SKM-1 treated with dmso at 0.1 percent for 144 hours (cell line): Measurements from ENCODE around the gene TOMM40L.
"Not testable (repeated sequence)": the region's sequence is repeated elsewhere in the genome, so short reads cannot be mapped to it uniquely, and the experiment has no call there.

ENCODE experiments used
- DNase-seq: peaks from one replicate; lab custom pipeline; 2025; ENCODE audit not compliant: unreplicated experiment; lab: John Stamatoyannopoulos, UW

The TOMM40L gene

GRCh38 chr1:161251579-161251978 is 25.7 kb downstream of the TOMM40L start:
- no peak for DNase-seq

- DNase-seq: peak; percentile 21
These were observed 29.4 kb downstream of the TOMM40L start for GRCh38 chr1:161255302-161255701.

- not testable (repeated sequence) for DNase-seq
These were observed 30.2 kb downstream of the TOMM40L start for GRCh38 chr1:161255955-161256520.

GRCh38 chr1:161257109-161257508 is 31.2 kb downstream of the TOMM40L start:
- not testable (repeated sequence) for DNase-seq

- no peak for DNase-seq
These were observed 32.8 kb downstream of the TOMM40L start, which contains the start of gene PCP4L1 for GRCh38 chr1:161258439-161259344. Gene PCP4L1, plus strand, starts transcription at chr1:161258745. Its CDS starts 230 bp downstream, at chr1:161258975.

- DNase-seq: no peak
These were observed 33.5 kb downstream of the TOMM40L start for GRCh38 chr1:161259345-161259702.

DNA sequence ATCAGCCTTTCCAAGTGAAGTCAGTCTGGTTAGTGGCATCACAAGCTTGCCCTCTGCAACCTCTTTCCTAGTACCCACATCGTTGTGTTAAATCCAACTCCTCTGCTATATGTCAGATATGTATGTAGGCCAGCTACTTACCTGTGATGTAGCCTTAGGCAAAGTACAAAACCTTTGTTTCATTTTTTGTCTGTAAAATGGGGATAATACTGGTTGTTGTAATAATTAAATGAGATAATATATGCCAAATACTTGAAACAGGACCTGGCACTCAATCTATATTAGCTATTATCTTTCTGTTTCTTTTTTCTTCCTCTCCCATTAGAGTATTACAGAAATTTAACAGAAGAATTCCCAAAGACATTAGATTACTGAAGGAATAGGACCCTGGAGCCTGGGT is 33.9 kb downstream of the TOMM40L start:
- no peak for DNase-seq

- DNase-seq: no peak
These were observed 34.8 kb downstream of the TOMM40L start for GRCh38 chr1:161260376-161261260.

DNA sequence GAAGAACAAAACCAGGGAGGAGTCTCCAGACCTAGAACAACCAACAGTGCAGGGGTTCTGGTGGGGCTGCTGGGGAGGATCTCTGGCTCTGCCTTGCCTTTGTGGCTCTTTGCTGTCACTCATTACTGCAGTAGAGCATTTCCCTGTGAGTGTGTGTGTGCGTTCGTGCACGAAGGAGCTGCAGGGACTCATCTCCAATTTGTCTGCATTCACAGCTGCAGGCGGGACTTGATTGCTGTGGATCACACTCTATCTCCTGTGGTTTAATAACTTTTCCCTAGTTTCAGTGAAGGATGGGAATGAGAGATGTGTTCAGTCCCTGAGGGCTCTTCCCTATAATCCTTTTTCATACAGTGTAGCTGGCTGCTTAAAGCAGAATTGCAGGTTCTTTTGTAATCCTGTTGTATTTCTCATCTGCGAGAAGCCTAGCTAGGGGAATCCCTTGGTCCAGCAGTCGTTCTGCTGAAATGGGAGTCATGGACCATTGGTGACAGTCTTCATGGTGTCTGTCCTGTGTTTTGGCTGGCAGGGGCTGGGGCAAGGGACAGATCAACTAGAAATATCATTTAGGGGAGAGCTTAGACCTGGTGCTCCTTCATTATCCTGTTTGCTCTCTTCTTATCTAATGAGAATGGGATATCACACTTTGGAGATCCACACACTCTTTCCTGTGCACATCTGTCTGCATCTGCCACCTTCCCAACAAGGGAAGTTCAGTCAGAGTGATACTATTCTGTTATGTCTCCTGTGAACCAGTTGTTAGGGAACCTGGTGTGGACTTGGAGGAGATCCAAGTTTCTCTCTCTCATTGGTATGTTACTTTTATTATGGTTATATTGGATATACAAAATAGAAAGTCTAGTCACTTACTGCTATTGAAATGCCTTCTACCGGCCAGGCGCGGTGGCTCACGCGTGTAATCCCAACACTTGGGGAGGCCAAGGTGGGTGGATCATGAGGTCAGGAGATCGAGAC is 35.7 kb downstream of the TOMM40L start:
- DNase-seq: no peak

DNA sequence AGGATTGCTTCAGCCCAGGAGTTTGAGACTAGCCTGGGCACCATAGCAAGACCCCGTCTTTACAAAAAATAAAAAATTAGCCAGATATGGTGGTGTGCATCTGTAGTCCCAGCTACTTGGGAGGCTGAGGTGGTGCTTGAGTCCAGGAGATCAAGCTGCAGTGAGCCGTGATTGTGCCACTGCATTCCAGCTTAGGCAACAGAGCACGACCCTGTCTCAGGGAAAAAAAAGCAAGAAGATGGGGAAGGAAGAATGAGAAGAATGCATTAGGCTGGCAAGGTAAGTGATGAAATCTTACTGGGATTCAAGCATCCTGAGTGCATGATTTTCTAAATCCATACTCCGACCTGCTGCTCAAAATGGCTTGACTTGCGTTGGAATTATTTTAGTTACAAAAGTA is 39.4 kb downstream of the TOMM40L start:
- no peak for DNase-seq

GRCh38 chr1:161266202-161266601 is 40.3 kb downstream of the TOMM40L start:
- DNase-seq: no peak

GRCh38 chr1:161266836-161267235 is 41.0 kb downstream of the TOMM40L start:
- DNase-seq: no peak

DNA sequence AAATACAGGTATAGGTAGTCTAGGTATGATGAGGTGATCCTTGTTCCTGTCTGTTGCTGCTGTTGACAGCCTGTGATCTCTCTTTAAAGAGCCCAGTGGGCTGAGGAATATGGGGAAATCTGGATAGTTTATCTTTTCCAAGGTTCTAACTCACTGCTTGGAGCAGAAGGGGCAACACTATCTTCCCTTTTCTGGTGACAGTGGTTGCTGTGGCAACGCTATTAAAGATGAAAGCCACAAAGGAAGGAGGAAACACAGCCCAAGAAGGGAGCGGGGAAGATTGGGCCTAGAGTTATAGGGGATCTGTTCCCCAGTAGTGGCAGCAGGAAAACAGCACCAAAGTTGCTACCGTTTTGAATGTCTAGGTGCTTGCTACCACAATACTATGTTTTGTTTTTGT is 41.5 kb downstream of the TOMM40L start:
- DNase-seq: peak; percentile 83

DNA sequence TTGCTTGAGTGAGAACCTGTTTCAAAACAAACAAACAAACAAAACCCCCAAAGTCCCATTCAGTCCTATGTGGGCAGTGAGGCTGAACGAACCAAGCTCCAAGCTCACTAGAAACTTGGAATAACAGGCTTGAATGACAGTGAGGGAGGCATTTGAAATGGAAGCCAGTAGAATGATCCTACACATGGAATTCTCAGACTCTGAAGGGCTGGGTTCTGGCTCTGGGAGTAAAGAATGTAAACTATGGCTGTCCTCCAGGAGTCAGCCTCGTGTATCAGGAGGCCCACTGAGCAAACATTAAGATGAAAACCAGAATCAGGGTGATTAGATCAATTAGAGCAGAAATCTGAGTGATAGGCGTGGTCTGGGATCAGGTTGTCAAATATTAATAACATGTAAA is 47.5 kb downstream of the TOMM40L start:
- DNase-seq: no peak

- no peak for DNase-seq
These were observed 49.0 kb downstream of the TOMM40L start for GRCh38 chr1:161274874-161275273.
